Prostate gland (tissue), 2 donors: Measurements from ENCODE around the gene SREBF1. TPM values are rescaled to one million over a fixed set of nuclear protein-coding genes. Genes with fewer than 3 reads are reported as not detected.
A peak's percentile ranks its signal among the peaks of the same experiment; 100 is the strongest.

Source experiments
- DNase-seq: peaks from one replicate; pipeline ENCODE4 v3.0.0-alpha.2; 2019; ENCODE audit warnings: low spot score
- H3K27ac ChIP-seq, 2 donors: fragments of 200-600 bp; sonication (generic); 2 replicates each; pipeline ENCODE4 v1.5.1; 2017 to 2019
- H3K27me3 ChIP-seq: fragments of 200-600 bp; sonication (generic); replicated peaks from 2 replicates; pipeline ENCODE4 v1.5.1; 2019; ENCODE audit not compliant: insufficient read depth
- H3K36me3 ChIP-seq, 2 donors: fragments of 200-600 bp; sonication (generic); 1 replicate in 1 of 2; 2 replicates in 1 of 2; pipeline versions ENCODE4 v1.5.1 to v1.8.1; 2017 to 2019
- H3K4me1 ChIP-seq: fragments of 200-600 bp; sonication (generic); replicated peaks from 2 replicates; pipeline ENCODE4 v1.5.1; 2019
- H3K4me3 ChIP-seq, 2 donors: fragments of 200-600 bp; sonication (generic); 2 replicates each; pipeline ENCODE4 v1.5.1; 2017 to 2019
- H3K9me3 ChIP-seq: fragments of 200-600 bp; sonication (generic); 2 replicates; pipeline ENCODE4 v1.5.1; 2017
- CTCF ChIP-seq, 4 experiments: fragments of 200-600 bp in 2 of 4; fragments of 450-650 bp in 2 of 4; sonication (generic) in 2 of 4; IDR thresholded peaks; 1 replicate in 3 of 4; 2 replicates in 1 of 4; pipeline ENCODE4 v1.5.1; 2016 to 2019; ENCODE audit warnings: antibody characterized with exemption in 4 of 4, mild to moderate bottlenecking in 2 of 4, moderate library complexity in 2 of 4
- POLR2A ChIP-seq: fragments of 450-650 bp; IDR thresholded peaks from one replicate; pipeline ENCODE4 v1.6.1; 2016; ENCODE audit warnings: antibody characterized with exemption, mild to moderate bottlenecking
- POLR2AphosphoS5 ChIP-seq: sonication (generic); formaldehyde crosslinking; IDR thresholded peaks from one replicate; pipeline ENCODE4 v1.6.1; 2017; ENCODE audit warnings: antibody characterized with exemption
- WGBS: methylation state at CpG from one replicate; pipeline ENCODE4 v1.1.5; 2018; 5-methylcytosine and 5-hydroxymethylcytosine counted together
- intact Hi-C: fragments of 100-400 bp; cut with DNase I; formaldehyde crosslinking; loops from one replicate; pipeline ENCODE4 v1.14.2; 2022
- microRNA counts, 2 donors: library from miRNA; unstranded; fragments of <30 nt; microRNA quantifications; one replicate each; lab custom pipeline; 2016 to 2017
- microRNA-seq: library from miRNA; unstranded; fragments of <30 nt; microRNA quantifications from one replicate; pipeline ENCODE4, GENCODE V29; 2016
- small RNA-seq, 2 donors: library from RNA; depleted of rRNA; stranded (forward); fragments of <200 nt; gene quantifications; one replicate each; pipeline ENCODE3, GENCODE V24; 2016
- total RNA-seq, 2 donors: library from RNA; depleted of rRNA; stranded (reverse); fragments of >200 nt; gene quantifications; one replicate each; pipeline ENCODE4 v1.1.0, GENCODE V29; 2016

Gene SREBF1
- total RNA-seq, 2 donors from 2014 or later: 134 to 299 TPM

- WGBS: 74% methylated on average over 14 of the region's 14 CpGs
- Histone ChIP-seq H3K9me3 (no peaks in the 10 kb centered on the region), H3K4me3 (no peak overlapping the region), H3K27ac (no peak overlapping the region), H3K4me1 (peaks cover 20% of the 10 kb centered on the region), H3K27me3 (no peaks in the 10 kb centered on the region), H3K36me3 (no peaks in the 10 kb centered on the region)
- no peak for DNase-seq
- intact Hi-C loops: no loop called here
- no peak for TF ChIP-seq CTCF (IDR thresholded peaks at IDR 0.05)
- TF ChIP-seq POLR2A: no peak
- no peak for TF ChIP-seq POLR2AphosphoS5
These were observed 71.3 kb downstream of the SREBF1 start for GRCh38 chr17:17765359-17766076.

GRCh38 chr17:17763734-17764133 lies 73.1 kb downstream of the SREBF1 start:
- 79% methylated on average over 5 of the region's 5 CpGs for WGBS
- H3K9me3 ChIP-seq: no peaks in the 10 kb centered on the region
- H3K27ac ChIP-seq: no peak overlapping the region
- H3K4me3 ChIP-seq: no peak overlapping the region
- H3K4me1 ChIP-seq: peaks cover 15% of the 10 kb centered on the region
- intact Hi-C loops: no loop called here
- H3K36me3 ChIP-seq: no peaks in the 10 kb centered on the region
- H3K27me3 ChIP-seq: no peaks in the 10 kb centered on the region
- DNase-seq: no peak
- no peak for TF ChIP-seq POLR2AphosphoS5
- TF ChIP-seq CTCF (IDR thresholded peaks at IDR 0.05): no peak
- TF ChIP-seq POLR2A: no peak

GRCh38 chr17:17763136-17763535 lies 73.7 kb downstream of the SREBF1 start:
- H3K36me3 ChIP-seq: no peaks in the 10 kb centered on the region
- H3K27ac ChIP-seq: no peak overlapping the region
- H3K9me3 ChIP-seq: no peaks in the 10 kb centered on the region
- H3K27me3 ChIP-seq: no peaks in the 10 kb centered on the region
- H3K4me3 ChIP-seq: no peak overlapping the region
- H3K4me1 ChIP-seq: peaks cover 9% of the 10 kb centered on the region
- WGBS: 82% methylated on average over 9 of the region's 9 CpGs
- TF ChIP-seq CTCF (IDR thresholded peaks at IDR 0.05) (no peak), POLR2A (no peak), POLR2AphosphoS5 (no peak)
- DNase-seq: no peak
- intact Hi-C loops: no loop called here

GRCh38 chr17:17762744-17763105 lies 74.1 kb downstream of the SREBF1 start:
- Histone ChIP-seq H3K27me3 (no peaks in the 10 kb centered on the region), H3K27ac (no peak overlapping the region), H3K4me3 (no peak overlapping the region), H3K9me3 (no peaks in the 10 kb centered on the region), H3K4me1 (peaks cover 5% of the 10 kb centered on the region), H3K36me3 (no peaks in the 10 kb centered on the region)
- intact Hi-C loops: no loop called here
- no peak for TF ChIP-seq POLR2A
- no peak for TF ChIP-seq POLR2AphosphoS5
- TF ChIP-seq CTCF (IDR thresholded peaks at IDR 0.05): no peak
- DNase-seq: no peak
- 62% methylated on average over 5 of the region's 5 CpGs for WGBS

MicroRNAs encoded within 50 kb of the gene (microRNA counts, 767-probe panel; counts per million panel counts)
- microRNA hsa-miR-33b-5p (lab: Ali Mortazavi, UCI): 0 to 431 counts per million in 2 donors

Small RNA genes lying within 50 kb of the gene (microRNA-seq; reads per million reads assigned to microRNA genes)
- 2.9 reads per million, percentile 35 among the genes with 10 or more reads in this experiment for gene MIR33B
- 0.84 reads per million, percentile 3 among the genes with 10 or more reads in this experiment for gene MIR6777

Small RNA genes lying within 50 kb of the gene (small RNA-seq; reads per million reads assigned to genes)
- 0.09 to 0.60 reads per million in 2 donors for gene MIR33B
- gene MIR6777: 0.09 to 0.30 reads per million in 2 donors

Other genes starting within 250 kb of the SREBF1 start
- gene PEMT, start 245.3 kb downstream of the SREBF1 start, total RNA-seq: 100 to 1,000 TPM in 1 of 2 donors, 10 to 100 TPM in 1; 67.0 to 145 TPM
- gene RAI1, start 155.5 kb downstream of the SREBF1 start, total RNA-seq: 10 to 100 TPM; 69.2 to 71.0 TPM
- gene TOM1L2, start 135.4 kb upstream of the SREBF1 start, total RNA-seq: 100 to 1,000 TPM; 162 to 185 TPM
- gene DRC3, start 135.9 kb upstream of the SREBF1 start, total RNA-seq: 1 to 10 TPM; 4.5 to 10.0 TPM
- gene ATPAF2, start 202.2 kb upstream of the SREBF1 start, total RNA-seq: 10 to 100 TPM; 17.7 to 30.5 TPM
- 10 to 100 TPM; 11.0 to 19.1 TPM for gene GID4, start 202.4 kb upstream of the SREBF1 start, total RNA-seq